Panc1 (cell line): ENCODE measurements around the gene SH3BGRL2.
"Not testable (repeated sequence)": the region's sequence is repeated elsewhere in the genome, so short reads cannot be mapped to it uniquely, and the experiment has no call there.

Source experiments
- POLR2AphosphoS5 ChIP-seq: IDR thresholded peaks from 2 replicates; pipeline ENCODE4 v1.6.1; 2012; ENCODE audit warnings: mild to moderate bottlenecking, low read depth, low read length, moderate library complexity
- TCF7L2 ChIP-seq: IDR thresholded peaks from 2 replicates; pipeline ENCODE4 v1.6.1; 2011; ENCODE audit warnings: mild to moderate bottlenecking, low read depth, low read length, inconsistent platforms
- TF ChIP-seq, protein P1 (sequence below): fragments of 450-650 bp; IDR thresholded peaks from 2 replicates; pipeline ENCODE4 v1.5.1; 2017; ENCODE audit warnings: mild to moderate bottlenecking
- TF ChIP-seq, protein P2 (sequence below), 2 experiments: IDR thresholded peaks; 2 replicates each; pipeline ENCODE4 v1.6.1; 2011 to 2012; ENCODE audit warnings: low read depth in 2 of 2, control low read depth in 1 of 2, low read length in 1 of 2, mild to moderate bottlenecking in 1 of 2, moderate library complexity in 1 of 2; ENCODE audit not compliant: insufficient read depth in 1 of 2

- TF ChIP-seq, protein P1, sequence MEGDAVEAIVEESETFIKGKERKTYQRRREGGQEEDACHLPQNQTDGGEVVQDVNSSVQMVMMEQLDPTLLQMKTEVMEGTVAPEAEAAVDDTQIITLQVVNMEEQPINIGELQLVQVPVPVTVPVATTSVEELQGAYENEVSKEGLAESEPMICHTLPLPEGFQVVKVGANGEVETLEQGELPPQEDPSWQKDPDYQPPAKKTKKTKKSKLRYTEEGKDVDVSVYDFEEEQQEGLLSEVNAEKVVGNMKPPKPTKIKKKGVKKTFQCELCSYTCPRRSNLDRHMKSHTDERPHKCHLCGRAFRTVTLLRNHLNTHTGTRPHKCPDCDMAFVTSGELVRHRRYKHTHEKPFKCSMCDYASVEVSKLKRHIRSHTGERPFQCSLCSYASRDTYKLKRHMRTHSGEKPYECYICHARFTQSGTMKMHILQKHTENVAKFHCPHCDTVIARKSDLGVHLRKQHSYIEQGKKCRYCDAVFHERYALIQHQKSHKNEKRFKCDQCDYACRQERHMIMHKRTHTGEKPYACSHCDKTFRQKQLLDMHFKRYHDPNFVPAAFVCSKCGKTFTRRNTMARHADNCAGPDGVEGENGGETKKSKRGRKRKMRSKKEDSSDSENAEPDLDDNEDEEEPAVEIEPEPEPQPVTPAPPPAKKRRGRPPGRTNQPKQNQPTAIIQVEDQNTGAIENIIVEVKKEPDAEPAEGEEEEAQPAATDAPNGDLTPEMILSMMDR, result not testable (repeated sequence)
- TF ChIP-seq, protein P2, sequence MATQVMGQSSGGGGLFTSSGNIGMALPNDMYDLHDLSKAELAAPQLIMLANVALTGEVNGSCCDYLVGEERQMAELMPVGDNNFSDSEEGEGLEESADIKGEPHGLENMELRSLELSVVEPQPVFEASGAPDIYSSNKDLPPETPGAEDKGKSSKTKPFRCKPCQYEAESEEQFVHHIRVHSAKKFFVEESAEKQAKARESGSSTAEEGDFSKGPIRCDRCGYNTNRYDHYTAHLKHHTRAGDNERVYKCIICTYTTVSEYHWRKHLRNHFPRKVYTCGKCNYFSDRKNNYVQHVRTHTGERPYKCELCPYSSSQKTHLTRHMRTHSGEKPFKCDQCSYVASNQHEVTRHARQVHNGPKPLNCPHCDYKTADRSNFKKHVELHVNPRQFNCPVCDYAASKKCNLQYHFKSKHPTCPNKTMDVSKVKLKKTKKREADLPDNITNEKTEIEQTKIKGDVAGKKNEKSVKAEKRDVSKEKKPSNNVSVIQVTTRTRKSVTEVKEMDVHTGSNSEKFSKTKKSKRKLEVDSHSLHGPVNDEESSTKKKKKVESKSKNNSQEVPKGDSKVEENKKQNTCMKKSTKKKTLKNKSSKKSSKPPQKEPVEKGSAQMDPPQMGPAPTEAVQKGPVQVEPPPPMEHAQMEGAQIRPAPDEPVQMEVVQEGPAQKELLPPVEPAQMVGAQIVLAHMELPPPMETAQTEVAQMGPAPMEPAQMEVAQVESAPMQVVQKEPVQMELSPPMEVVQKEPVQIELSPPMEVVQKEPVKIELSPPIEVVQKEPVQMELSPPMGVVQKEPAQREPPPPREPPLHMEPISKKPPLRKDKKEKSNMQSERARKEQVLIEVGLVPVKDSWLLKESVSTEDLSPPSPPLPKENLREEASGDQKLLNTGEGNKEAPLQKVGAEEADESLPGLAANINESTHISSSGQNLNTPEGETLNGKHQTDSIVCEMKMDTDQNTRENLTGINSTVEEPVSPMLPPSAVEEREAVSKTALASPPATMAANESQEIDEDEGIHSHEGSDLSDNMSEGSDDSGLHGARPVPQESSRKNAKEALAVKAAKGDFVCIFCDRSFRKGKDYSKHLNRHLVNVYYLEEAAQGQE (IDR thresholded peaks at IDR 0.05; ENCODE audit: insufficient read depth in 1 of 2, low read depth in 2 of 2, low read length in 1 of 2), result not testable (repeated sequence)
- TF ChIP-seq TCF7L2, POLR2AphosphoS5: not testable (repeated sequence)
Observed at GRCh38 chr6:79745282-79745681, 114.2 kb downstream of the SH3BGRL2 start.
